HAP-1 (cell line): ENCODE data around the gene PLAAT5.

Experiments used
- DNase-seq, 2 experiments: peaks; one replicate each; pipeline ENCODE4 v3.0.0-alpha.2; 2016 to 2020; ENCODE audit warnings: low spot score in 2 of 2
- H3K27me3 ChIP-seq: fragments of 250-450 bp; sonication (Bioruptor Pico); 2 replicates; pipeline ENCODE4 v1.5.1; 2020; ENCODE audit warnings: low read depth, mild to moderate bottlenecking, moderate library complexity
- H3K36me3 ChIP-seq: fragments of 250-450 bp; sonication (Bioruptor Pico); replicated peaks from 2 replicates; pipeline ENCODE4 v1.5.1; 2020; ENCODE audit warnings: mild to moderate bottlenecking
- H3K4me1 ChIP-seq: fragments of 250-450 bp; sonication (Bioruptor Pico); 2 replicates; pipeline ENCODE4 v1.5.1; 2020; ENCODE audit warnings: mild to moderate bottlenecking
- H3K4me3 ChIP-seq: fragments of 250-450 bp; sonication (Bioruptor Pico); 2 replicates; pipeline ENCODE4 v1.5.1; 2020; ENCODE audit warnings: mild to moderate bottlenecking, moderate library complexity
- H3K9me3 ChIP-seq: fragments of 250-450 bp; sonication (Bioruptor Pico); 2 replicates; pipeline ENCODE4 v1.5.1; 2020; ENCODE audit warnings: mild to moderate bottlenecking, moderate library complexity
- in situ Hi-C: fragments of 300-500 bp; cut with MboI; formaldehyde crosslinking; loops from 3 replicates; pipeline ENCODE4 v1.14.3; 2020; ENCODE audit warnings: low sequenced_read_pairs, inconsistent platforms, mixed read lengths

The PLAAT5 gene

GRCh38 chr11:63506876-63507275, 15.9 kb upstream of the PLAAT5 start:
- no peak overlapping the region for H3K4me3 ChIP-seq

GRCh38 chr11:63505857-63506528, 15.0 kb upstream of the PLAAT5 start, which contains the start of gene LGALS12:
TSS of gene LGALS12 (plus strand) at chr11:63506084. CDS start at chr11:63506459, 375 bp downstream.
- H3K4me3 ChIP-seq = no peak within 1 kb of the TSS
- H3K36me3 ChIP-seq = no peaks in the 10 kb centered on the region
- DNase-seq = no peak
- in situ Hi-C loops = no loop called here
- no peaks in the 10 kb centered on the region for H3K27me3 ChIP-seq
- H3K9me3 ChIP-seq = peaks cover 1% of the 10 kb centered on the region
- peaks cover 28% of the 10 kb centered on the region for H3K4me1 ChIP-seq

More at GRCh38 chr11:63506876-63507275, 15.9 kb upstream of the PLAAT5 start:
- Histone ChIP-seq H3K27me3 (no peaks in the 10 kb centered on the region), H3K9me3 (no peaks in the 10 kb centered on the region; the same call in none of the 2 replicates), H3K4me1 (peaks cover 19% of the 10 kb centered on the region), H3K36me3 (no peaks in the 10 kb centered on the region)
- DNase-seq = no peak
- in situ Hi-C loops = no loop called here

GRCh38 chr11:63504933-63505586, 14.1 kb upstream of the PLAAT5 start:
- no peak overlapping the region for H3K4me3 ChIP-seq
- in situ Hi-C loops = no loop called here
- H3K27me3 ChIP-seq = no peaks in the 10 kb centered on the region
- peaks cover 8% of the 10 kb centered on the region for H3K9me3 ChIP-seq
- H3K36me3 ChIP-seq = no peaks in the 10 kb centered on the region
- DNase-seq = no peak
- peaks cover 31% of the 10 kb centered on the region for H3K4me1 ChIP-seq

- peaks cover 10% of the 10 kb centered on the region for H3K9me3 ChIP-seq
- H3K36me3 ChIP-seq = no peaks in the 10 kb centered on the region
- DNase-seq = peak in 1 of 2 experiments; percentile 41
- no peak overlapping the region for H3K4me3 ChIP-seq
- no peaks in the 10 kb centered on the region for H3K27me3 ChIP-seq
- H3K4me1 ChIP-seq = peaks cover 31% of the 10 kb centered on the region
- in situ Hi-C loops = no loop called here
Measured at GRCh38 chr11:63504054-63504453, 13.1 kb upstream of the PLAAT5 start.

GRCh38 chr11:63503492-63503891, 12.5 kb upstream of the PLAAT5 start:
- no peak for DNase-seq
- peaks cover 31% of the 10 kb centered on the region for H3K4me1 ChIP-seq
- in situ Hi-C loops = no loop called here
- no peaks in the 10 kb centered on the region for H3K36me3 ChIP-seq
- H3K4me3 ChIP-seq = no peak overlapping the region
- peaks cover 10% of the 10 kb centered on the region for H3K9me3 ChIP-seq
- no peaks in the 10 kb centered on the region for H3K27me3 ChIP-seq

- Histone ChIP-seq H3K9me3 (peaks cover 14% of the 10 kb centered on the region), H3K4me1 (peaks cover 31% of the 10 kb centered on the region), H3K36me3 (no peaks in the 10 kb centered on the region), H3K4me3 (no peak overlapping the region), H3K27me3 (no peaks in the 10 kb centered on the region)
- no peak for DNase-seq
- in situ Hi-C loops = no loop called here
Measured at GRCh38 chr11:63502252-63502820, 11.4 kb upstream of the PLAAT5 start.

GRCh38 chr11:63501236-63501635, 10.3 kb upstream of the PLAAT5 start:
- H3K4me3 ChIP-seq = no peak overlapping the region
- peak; percentile 33 to 83 for DNase-seq
- H3K27me3 ChIP-seq = no peaks in the 10 kb centered on the region
- H3K9me3 ChIP-seq = peaks cover 15% of the 10 kb centered on the region
- in situ Hi-C loops = no loop called here
- peaks cover 31% of the 10 kb centered on the region for H3K4me1 ChIP-seq
- no peaks in the 10 kb centered on the region for H3K36me3 ChIP-seq

GRCh38 chr11:63499874-63500273, 8.9 kb upstream of the PLAAT5 start:
- no peaks in the 10 kb centered on the region for H3K36me3 ChIP-seq
- no peak for DNase-seq
- H3K4me1 ChIP-seq = peaks cover 31% of the 10 kb centered on the region
- no peaks in the 10 kb centered on the region for H3K27me3 ChIP-seq
- in situ Hi-C loops = no loop called here
- no peak overlapping the region for H3K4me3 ChIP-seq
- H3K9me3 ChIP-seq = peaks cover 15% of the 10 kb centered on the region

- H3K9me3 ChIP-seq = peaks cover 5% of the 10 kb centered on the region
- in situ Hi-C loops = no loop called here
- H3K4me1 ChIP-seq = peaks cover 17% of the 10 kb centered on the region
- no peaks in the 10 kb centered on the region for H3K27me3 ChIP-seq
- no peak for DNase-seq
- H3K4me3 ChIP-seq = no peak overlapping the region
- H3K36me3 ChIP-seq = no peaks in the 10 kb centered on the region
Measured at GRCh38 chr11:63494975-63495374, 4.0 kb upstream of the PLAAT5 start.

GRCh38 chr11:63493127-63493526, 2.2 kb upstream of the PLAAT5 start:
- in situ Hi-C loops = no loop called here
- Histone ChIP-seq H3K27me3 (no peaks in the 10 kb centered on the region), H3K4me3 (no peak overlapping the region), H3K36me3 (no peaks in the 10 kb centered on the region), H3K9me3 (peaks cover 5% of the 10 kb centered on the region), H3K4me1 (peaks cover 31% of the 10 kb centered on the region)
- DNase-seq = no peak

- no peaks in the 10 kb centered on the region for H3K36me3 ChIP-seq
- H3K9me3 ChIP-seq = peaks cover 1% of the 10 kb centered on the region
- no peak overlapping the region for H3K4me3 ChIP-seq
- H3K27me3 ChIP-seq = no peaks in the 10 kb centered on the region
- in situ Hi-C loops = no loop called here
- peaks cover 31% of the 10 kb centered on the region for H3K4me1 ChIP-seq
- no peak for DNase-seq
Measured at GRCh38 chr11:63492441-63492840, 1.5 kb upstream of the PLAAT5 start.

- DNase-seq = no peak
- H3K4me3 ChIP-seq = no peak overlapping the region
- in situ Hi-C loops = no loop called here
Measured at GRCh38 chr11:63491636-63492372, 837 bp upstream of the PLAAT5 start.

GRCh38 chr11:63491240-63491587, 247 bp upstream of the PLAAT5 start:
- peaks cover 2% of the 10 kb centered on the region for H3K9me3 ChIP-seq
- in situ Hi-C loops = no loop called here
- H3K4me3 ChIP-seq = peak overlapping the region; percentile 17
- H3K4me1 ChIP-seq = peaks cover 31% of the 10 kb centered on the region
- no peaks in the 10 kb centered on the region for H3K27me3 ChIP-seq
- no peak for DNase-seq
- no peaks in the 10 kb centered on the region for H3K36me3 ChIP-seq

More at GRCh38 chr11:63491636-63492372, 837 bp upstream of the PLAAT5 start:
- Histone ChIP-seq H3K9me3 (no peaks in the 10 kb centered on the region), H3K27me3 (no peaks in the 10 kb centered on the region), H3K36me3 (no peaks in the 10 kb centered on the region), H3K4me1 (peaks cover 31% of the 10 kb centered on the region)

- DNase-seq = peak; percentile 74 to 88
- Histone ChIP-seq H3K4me3 (no peak overlapping the region), H3K27me3 (no peaks in the 10 kb centered on the region), H3K36me3 (no peaks in the 10 kb centered on the region), H3K9me3 (peaks cover 8% of the 10 kb centered on the region), H3K4me1 (peaks cover 31% of the 10 kb centered on the region)
- in situ Hi-C loops = no loop called here
Measured at GRCh38 chr11:63489879-63490278, 1.1 kb downstream of the PLAAT5 start.
